DND-41 (cell line): ENCODE results near the gene TNS3.
"Not testable (repeated sequence)": the region's sequence is repeated elsewhere in the genome, so short reads cannot be mapped to it uniquely, and the experiment has no call there.

Experiments used
- ATAC-seq: fragments of 200-7000 bp; cut with Tn5 transposase; 3 replicates; pipeline ENCODE4 v1.9.1; 2021; ENCODE audit warnings: low read depth; ENCODE audit not compliant: insufficient read depth
- DNase-seq: peaks from one replicate; pipeline ENCODE4 v3.0.0-alpha.2; 2020
- H2AFZ ChIP-seq: 2 replicates; pipeline ENCODE4 v1.6.0; 2012; ENCODE audit warnings: low read depth, low read length
- H3K27ac ChIP-seq: 2 replicates; pipeline ENCODE4 v1.5.1; 2012; ENCODE audit warnings: low read length, inconsistent platforms
- H3K27me3 ChIP-seq: fragments of 200-600 bp; sonication (generic); 2 replicates; pipeline ENCODE4 v1.6.0; 2012; ENCODE audit warnings: low read length, mild to moderate bottlenecking, inconsistent platforms; ENCODE audit not compliant: insufficient read depth, poor library complexity
- H3K36me3 ChIP-seq: 2 replicates; pipeline ENCODE4 v1.5.1; 2012; ENCODE audit warnings: low read length, inconsistent platforms; ENCODE audit not compliant: insufficient read depth
- H3K4me1 ChIP-seq: 2 replicates; pipeline ENCODE4 v1.5.1; 2012; ENCODE audit warnings: mild to moderate bottlenecking, low read length; ENCODE audit not compliant: insufficient read depth
- H3K4me2 ChIP-seq: 2 replicates; pipeline ENCODE4 v1.6.0; 2012; ENCODE audit warnings: mild to moderate bottlenecking, moderate library complexity, low read length, inconsistent platforms; ENCODE audit not compliant: insufficient read depth
- H3K4me3 ChIP-seq, 2 experiments: fragments of 200-600 bp in 1 of 2; shearing (Covaris generic) in 1 of 2; 2 replicates each; pipeline ENCODE4 v1.5.1; 2012 to 2016; ENCODE audit warnings: inconsistent platforms in 2 of 2, low read length in 2 of 2, mild to moderate bottlenecking in 2 of 2, low read depth in 1 of 2, moderate library complexity in 1 of 2
- H3K79me2 ChIP-seq: 2 replicates; pipeline ENCODE4 v1.6.0; 2012; ENCODE audit warnings: low read length, inconsistent platforms; ENCODE audit not compliant: insufficient read depth
- H3K9ac ChIP-seq: 2 replicates; pipeline ENCODE4 v1.6.0; 2012; ENCODE audit warnings: low read depth, mild to moderate bottlenecking, inconsistent platforms, low read length, moderate library complexity
- H3K9me3 ChIP-seq: 2 replicates; pipeline ENCODE4 v1.5.1; 2012; ENCODE audit warnings: low read length, moderate library complexity, mild to moderate bottlenecking, inconsistent platforms; ENCODE audit not compliant: insufficient read depth, severe bottlenecking
- H4K20me1 ChIP-seq: 2 replicates; pipeline ENCODE4 v1.6.0; 2012; ENCODE audit warnings: low read length; ENCODE audit not compliant: insufficient read depth
- EZH2 ChIP-seq: IDR thresholded peaks from 3 replicates; pipeline ENCODE4 v1.6.1; 2012; ENCODE audit warnings: borderline replicate concordance, low read depth, mild to moderate bottlenecking, moderate library complexity, low read length, inconsistent platforms; ENCODE audit not compliant: severe bottlenecking
- TF ChIP-seq, protein P1 (sequence below): IDR thresholded peaks from 2 replicates; pipeline ENCODE4 v1.5.1; 2012; ENCODE audit warnings: borderline replicate concordance, low read length, moderate library complexity, mild to moderate bottlenecking; ENCODE audit not compliant: poor library complexity, severe bottlenecking; ENCODE audit errors: extremely low read depth

TNS3 gene

DNA sequence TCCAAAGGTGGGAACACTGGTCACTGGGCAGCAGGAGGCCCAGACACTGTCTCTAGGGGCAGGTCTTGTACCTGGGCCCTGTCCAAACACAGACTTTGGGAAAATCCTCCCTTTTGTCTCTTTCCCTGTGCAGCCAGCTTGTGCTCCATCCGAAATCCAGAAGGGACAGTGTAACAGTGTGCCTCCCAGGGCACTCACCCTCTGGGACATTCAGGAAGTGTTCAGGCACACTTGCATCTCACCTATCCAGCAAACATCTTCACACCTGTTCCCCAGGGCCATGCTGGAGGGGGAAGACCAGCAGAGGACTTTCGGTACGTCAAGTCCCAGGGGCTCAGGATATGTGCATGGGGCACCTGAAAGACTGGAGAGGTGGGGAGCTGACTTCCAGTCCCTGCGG lies 38.9 kb downstream of the TNS3 start:
- Histone ChIP-seq H3K36me3 (no peaks in the 10 kb centered on the region), H3K9ac (no peak overlapping the region), H3K27me3 (no peaks in the 10 kb centered on the region), H2AFZ (no peak overlapping the region), H4K20me1 (no peaks in the 10 kb centered on the region), H3K79me2 (no peaks in the 10 kb centered on the region), H3K4me1 (no peaks in the 10 kb centered on the region), H3K27ac (no peak overlapping the region), H3K4me3 (no peak overlapping the region), H3K9me3 (peaks cover 3% of the 10 kb centered on the region), H3K4me2 (no peak overlapping the region)
- DNase-seq: no peak
- no peak for ATAC-seq
- no peak for TF ChIP-seq EZH2
- TF ChIP-seq, protein P1, sequence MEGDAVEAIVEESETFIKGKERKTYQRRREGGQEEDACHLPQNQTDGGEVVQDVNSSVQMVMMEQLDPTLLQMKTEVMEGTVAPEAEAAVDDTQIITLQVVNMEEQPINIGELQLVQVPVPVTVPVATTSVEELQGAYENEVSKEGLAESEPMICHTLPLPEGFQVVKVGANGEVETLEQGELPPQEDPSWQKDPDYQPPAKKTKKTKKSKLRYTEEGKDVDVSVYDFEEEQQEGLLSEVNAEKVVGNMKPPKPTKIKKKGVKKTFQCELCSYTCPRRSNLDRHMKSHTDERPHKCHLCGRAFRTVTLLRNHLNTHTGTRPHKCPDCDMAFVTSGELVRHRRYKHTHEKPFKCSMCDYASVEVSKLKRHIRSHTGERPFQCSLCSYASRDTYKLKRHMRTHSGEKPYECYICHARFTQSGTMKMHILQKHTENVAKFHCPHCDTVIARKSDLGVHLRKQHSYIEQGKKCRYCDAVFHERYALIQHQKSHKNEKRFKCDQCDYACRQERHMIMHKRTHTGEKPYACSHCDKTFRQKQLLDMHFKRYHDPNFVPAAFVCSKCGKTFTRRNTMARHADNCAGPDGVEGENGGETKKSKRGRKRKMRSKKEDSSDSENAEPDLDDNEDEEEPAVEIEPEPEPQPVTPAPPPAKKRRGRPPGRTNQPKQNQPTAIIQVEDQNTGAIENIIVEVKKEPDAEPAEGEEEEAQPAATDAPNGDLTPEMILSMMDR: no peak

DNA sequence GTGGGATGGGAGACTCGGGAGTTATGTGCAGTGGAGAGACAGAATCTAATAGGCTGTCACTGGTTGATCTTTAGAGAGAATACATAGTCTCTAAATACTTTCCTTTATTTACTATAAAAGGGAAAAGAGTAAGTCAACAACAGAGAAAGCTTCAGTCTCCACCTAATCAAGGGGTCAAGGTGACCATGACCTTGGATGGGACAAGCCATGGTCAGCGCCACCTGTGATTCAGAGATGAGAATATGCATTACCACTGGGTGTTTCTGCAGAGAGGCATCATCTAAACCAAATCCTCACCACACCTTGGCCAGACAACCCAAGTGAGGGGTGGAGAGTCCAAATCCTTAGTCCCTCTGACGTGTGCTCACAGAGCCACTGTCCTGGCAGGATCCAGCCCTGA lies 39.9 kb downstream of the TNS3 start:
- DNase-seq: no peak
- TF ChIP-seq EZH2: no peak
- TF ChIP-seq, protein P1: no peak
- no peak overlapping the region for H3K4me2 ChIP-seq
- H3K4me1 ChIP-seq: no peaks in the 10 kb centered on the region
- H2AFZ ChIP-seq: no peak overlapping the region
- H3K79me2 ChIP-seq: no peaks in the 10 kb centered on the region
- H3K9ac ChIP-seq: no peak overlapping the region
- peaks cover 3% of the 10 kb centered on the region for H3K9me3 ChIP-seq
- ATAC-seq: no peak
- H3K27ac ChIP-seq: no peak overlapping the region
- H3K4me3 ChIP-seq: no peak overlapping the region
- no peaks in the 10 kb centered on the region for H3K36me3 ChIP-seq
- no peaks in the 10 kb centered on the region for H3K27me3 ChIP-seq
- no peaks in the 10 kb centered on the region for H4K20me1 ChIP-seq

DNA sequence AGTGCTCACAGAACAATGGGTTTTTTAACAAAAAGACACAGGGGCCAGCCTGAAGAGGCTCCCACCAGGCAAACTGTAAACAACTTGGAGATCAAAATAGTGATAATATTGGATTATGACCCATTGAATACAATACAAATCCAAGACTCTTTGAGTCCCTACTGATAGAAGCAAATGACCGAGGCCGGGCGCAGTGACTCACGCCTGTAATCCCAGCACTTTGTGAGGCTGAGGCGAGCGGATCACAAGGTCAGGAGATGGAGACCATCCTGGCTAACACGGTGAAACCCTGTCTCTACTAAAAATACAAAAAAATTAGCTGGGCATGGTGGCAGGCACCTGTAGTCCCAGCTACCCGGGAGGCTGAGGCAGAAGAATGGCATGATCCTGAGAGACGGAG lies 40.4 kb downstream of the TNS3 start:
- not testable (repeated sequence) for H3K4me1 ChIP-seq, H2AFZ ChIP-seq, H4K20me1 ChIP-seq, H3K9me3 ChIP-seq, H3K4me2 ChIP-seq, H3K79me2 ChIP-seq, ATAC-seq, H3K27ac ChIP-seq, H3K9ac ChIP-seq, DNase-seq, H3K27me3 ChIP-seq, H3K4me3 ChIP-seq, H3K36me3 ChIP-seq

DNA sequence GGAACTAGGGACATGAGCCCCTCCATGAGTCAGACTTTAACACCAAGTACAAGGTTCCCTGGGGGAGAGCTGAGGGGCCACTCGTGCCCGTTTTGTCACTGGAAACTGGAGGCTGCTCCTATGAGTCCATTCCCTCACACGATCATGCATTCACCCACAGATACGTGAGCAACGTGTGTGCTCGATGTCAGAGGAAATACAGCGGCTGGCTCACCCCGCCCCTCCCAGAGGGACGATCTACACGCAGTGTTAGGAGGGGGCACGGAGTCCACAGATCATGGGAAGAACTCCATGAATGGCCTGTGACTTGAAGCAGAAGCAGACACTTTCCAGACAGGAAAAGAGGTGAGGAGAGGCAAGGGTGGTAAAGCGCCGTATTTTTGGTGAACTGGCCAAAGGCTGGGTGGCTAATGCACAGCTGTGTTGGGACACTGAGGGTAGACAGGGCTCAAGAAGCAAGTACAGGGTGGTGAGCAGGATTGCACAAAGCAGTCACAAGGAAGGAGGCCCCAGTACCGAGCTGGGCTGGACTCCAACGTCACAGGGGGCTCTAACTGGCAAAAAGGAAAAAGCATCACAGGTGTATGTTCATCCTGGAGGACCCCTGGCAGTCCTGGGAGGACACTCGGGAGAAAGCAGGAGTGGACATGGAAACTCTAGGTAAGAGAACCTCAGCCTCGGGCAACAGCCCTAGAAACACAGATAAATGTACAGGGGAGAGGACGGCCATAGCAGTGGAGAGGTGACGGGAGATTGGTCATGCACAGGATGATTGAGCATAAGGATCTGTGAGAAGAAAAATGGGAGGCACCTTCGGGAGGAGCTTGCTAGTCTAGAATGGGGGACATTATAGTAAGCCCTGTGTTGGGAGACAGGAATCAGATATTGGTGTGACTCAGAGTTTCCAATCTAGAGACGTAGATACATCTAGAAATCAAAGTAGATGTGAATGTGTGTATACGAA lies 41.2 kb downstream of the TNS3 start:
- no peak overlapping the region for H3K4me2 ChIP-seq
- TF ChIP-seq, protein P1: no peak
- TF ChIP-seq EZH2: no peak
- no peak overlapping the region for H3K27ac ChIP-seq
- DNase-seq (no peak), ATAC-seq (no peak)
- H3K27me3 ChIP-seq: no peaks in the 10 kb centered on the region
- no peak overlapping the region for H3K4me3 ChIP-seq
- H3K9me3 ChIP-seq: peaks cover 3% of the 10 kb centered on the region
- no peaks in the 10 kb centered on the region for H3K79me2 ChIP-seq
- H2AFZ ChIP-seq: no peak overlapping the region
- H3K4me1 ChIP-seq: no peaks in the 10 kb centered on the region
- no peaks in the 10 kb centered on the region for H4K20me1 ChIP-seq
- H3K9ac ChIP-seq: no peak overlapping the region
- H3K36me3 ChIP-seq: no peaks in the 10 kb centered on the region
